NCI-H1092 treated with DMSO at 0.1 percent for 48 hours (cell line): Measurements from ENCODE around the gene TIMM8A.

Experiments used
- DNase-seq: peaks from one replicate; lab custom pipeline; 2025; lab: John Stamatoyannopoulos, UW

The TIMM8A gene

GRCh38 chrX:101348452-101349192 lies at the start of gene TIMM8A:
Gene TIMM8A, minus strand, starts transcription at chrX:101348742. Its CDS starts 78 bp downstream, at chrX:101348664.
- peak; percentile 88 for DNase-seq

GRCh38 chrX:101397779-101398178 lies 49.2 kb upstream of the TIMM8A start:
- DNase-seq: no peak

- DNase-seq: no peak
Measured at GRCh38 chrX:101395789-101396188, 47.2 kb upstream of the TIMM8A start.

GRCh38 chrX:101394372-101394771 lies 45.8 kb upstream of the TIMM8A start:
- DNase-seq: no peak

GRCh38 chrX:101393530-101394305 lies 45.2 kb upstream of the TIMM8A start:
- DNase-seq: no peak

- DNase-seq: no peak
Measured at GRCh38 chrX:101391831-101392230, 43.3 kb upstream of the TIMM8A start.

GRCh38 chrX:101390664-101391525 lies 42.4 kb upstream of the TIMM8A start, which contains the start of gene RPL36A:
Gene RPL36A, plus strand, starts transcription at chrX:101391011. Its CDS starts 33 bp downstream, at chrX:101391044.
- DNase-seq: peak; percentile 97

GRCh38 chrX:101388604-101389003 lies 40.1 kb upstream of the TIMM8A start:
- DNase-seq: no peak

- no peak for DNase-seq
Measured at GRCh38 chrX:101386542-101386885, 38.0 kb upstream of the TIMM8A start.

GRCh38 chrX:101385795-101386541 lies 37.4 kb upstream of the TIMM8A start, which contains the start of gene BTK:
Gene BTK, minus strand, starts transcription at chrX:101386191. Its CDS starts 10,907 bp downstream, at chrX:101375284.
- no peak for DNase-seq

GRCh38 chrX:101385026-101385684 lies 36.6 kb upstream of the TIMM8A start:
- no peak for DNase-seq

- no peak for DNase-seq
Measured at GRCh38 chrX:101383679-101384205, 35.2 kb upstream of the TIMM8A start.

GRCh38 chrX:101377547-101377946 lies 29.0 kb upstream of the TIMM8A start:
- no peak for DNase-seq

- no peak for DNase-seq
Measured at GRCh38 chrX:101370888-101371504, 22.5 kb upstream of the TIMM8A start.

GRCh38 chrX:101369687-101370086 lies 21.1 kb upstream of the TIMM8A start:
- DNase-seq: no peak

GRCh38 chrX:101368800-101369199 lies 20.3 kb upstream of the TIMM8A start:
- DNase-seq: no peak

GRCh38 chrX:101365301-101365795 lies 16.8 kb upstream of the TIMM8A start:
- DNase-seq: no peak

GRCh38 chrX:101362757-101363156 lies 14.2 kb upstream of the TIMM8A start:
- DNase-seq: no peak

- no peak for DNase-seq
Measured at GRCh38 chrX:101362116-101362515, 13.6 kb upstream of the TIMM8A start.

- no peak for DNase-seq
Measured at GRCh38 chrX:101360390-101360789, 11.8 kb upstream of the TIMM8A start.
